WTC11 (cell line): ENCODE measurements around the gene SMYD4. TPM values are rescaled to one million over a fixed set of nuclear protein-coding genes. Genes with fewer than 3 reads are reported as not detected.

Experiments
- ATAC-seq: fragments of 200-7000 bp; cut with Tn5 transposase; 2 replicates; pipeline ENCODE4 v1.10.0; 2021; ENCODE audit warnings: mild to moderate bottlenecking, moderate library complexity
- CTCF ChIA-PET: fragments of 300-600 bp; sonication (Branson Sonifier 250); formaldehyde crosslinking; loops from one replicate; lab custom pipeline; 2021; ENCODE audit warnings: antibody characterized with exemption; lab: Charles Lee
- POLR2A ChIA-PET: fragments of 350-600 bp; sonication (Branson Sonifier 250); formaldehyde crosslinking; loops from one replicate; lab custom pipeline; 2021; ENCODE audit warnings: antibody characterized with exemption; lab: Charles Lee
- DNase-seq: peaks from one replicate; pipeline ENCODE4 v3.0.0; 2021; ENCODE audit warnings: low spot score
- H3K27ac Mint-ChIP-seq: 2 replicates; pipeline ENCODE4 v1.8.0; 2021; ENCODE audit warnings: mixed read lengths
- H3K27me3 Mint-ChIP-seq: 2 replicates; pipeline ENCODE4 v1.8.0; 2021; ENCODE audit warnings: low read depth, mild to moderate bottlenecking, moderate library complexity, mixed read lengths
- H3K36me3 Mint-ChIP-seq: 2 replicates; pipeline ENCODE4 v1.8.0; 2021; ENCODE audit warnings: mixed read lengths
- H3K4me1 Mint-ChIP-seq: 2 replicates; pipeline ENCODE4 v1.8.0; 2022; ENCODE audit warnings: mixed read lengths
- H3K4me3 Mint-ChIP-seq: 2 replicates; pipeline ENCODE4 v1.8.0; 2021; ENCODE audit warnings: mild to moderate bottlenecking, moderate library complexity, mixed read lengths
- H3K9me3 Mint-ChIP-seq: 2 replicates; pipeline ENCODE4 v1.8.0; 2021; ENCODE audit warnings: mixed read lengths
- AR ChIP-seq: fragments of 250-450 bp; sonication (Bioruptor Pico); IDR thresholded peaks from 2 replicates; pipeline ENCODE4 v1.9.0; 2021; ENCODE audit warnings: mild to moderate bottlenecking
- ATF6 ChIP-seq: sonication (generic); formaldehyde crosslinking; IDR thresholded peaks from 2 replicates; pipeline ENCODE4 v1.8.1; 2023; ENCODE audit warnings: mild to moderate bottlenecking, missing genetic modification reagents
- ETV6 ChIP-seq: sonication (generic); formaldehyde crosslinking; IDR thresholded peaks from 2 replicates; pipeline ENCODE4 v1.8.1; 2022; ENCODE audit warnings: mild to moderate bottlenecking, missing genetic modification reagents
- FOXP1 ChIP-seq: sonication (generic); formaldehyde crosslinking; IDR thresholded peaks from 2 replicates; pipeline ENCODE4 v1.8.0; 2022; ENCODE audit warnings: missing genetic modification reagents, mild to moderate bottlenecking, moderate library complexity, borderline replicate concordance
- JAZF1 ChIP-seq: fragments of 250-450 bp; sonication (Bioruptor Pico); IDR thresholded peaks from 2 replicates; pipeline ENCODE4 v1.9.0; 2021; ENCODE audit warnings: moderate library complexity, mild to moderate bottlenecking, inconsistent platforms
- NFE2L1 ChIP-seq: sonication (generic); formaldehyde crosslinking; IDR thresholded peaks from 2 replicates; pipeline ENCODE4 v1.8.1; 2023; ENCODE audit warnings: missing genetic modification reagents
- NFYB ChIP-seq: sonication (generic); formaldehyde crosslinking; conservative IDR thresholded peaks from 2 replicates; pipeline ENCODE4 v1.8.0; 2022; ENCODE audit warnings: low read depth, missing genetic modification reagents
- NR3C1 ChIP-seq: sonication (generic); formaldehyde crosslinking; conservative IDR thresholded peaks from 2 replicates; pipeline ENCODE4 v1.8.1; 2023; ENCODE audit warnings: low read depth, mild to moderate bottlenecking, missing genetic modification reagents
- TCF7 ChIP-seq: sonication (generic); formaldehyde crosslinking; IDR thresholded peaks from 2 replicates; pipeline ENCODE4 v1.8.0; 2022; ENCODE audit warnings: mild to moderate bottlenecking, low read depth, missing genetic modification reagents, moderate library complexity
- ZMAT4 ChIP-seq: fragments of 250-450 bp; sonication (Bioruptor Pico); IDR thresholded peaks from 2 replicates; pipeline ENCODE4 v1.9.0; 2021; ENCODE audit warnings: mild to moderate bottlenecking
- ZNF138 ChIP-seq: sonication (generic); formaldehyde crosslinking; conservative IDR thresholded peaks from 2 replicates; pipeline ENCODE4 v1.8.1; 2022; ENCODE audit warnings: mild to moderate bottlenecking, moderate library complexity, missing genetic modification reagents
- ZNF396 ChIP-seq: fragments of 250-450 bp; sonication (Bioruptor Pico); IDR thresholded peaks from 2 replicates; pipeline ENCODE4 v1.8.0; 2021; ENCODE audit warnings: mild to moderate bottlenecking, moderate library complexity, borderline replicate concordance
- ZNF423 ChIP-seq: fragments of 250-450 bp; sonication (Bioruptor Pico); IDR thresholded peaks from 2 replicates; pipeline ENCODE4 v2.1.2; 2022; ENCODE audit warnings: mild to moderate bottlenecking, moderate library complexity
- ZNF512 ChIP-seq: sonication (generic); formaldehyde crosslinking; IDR thresholded peaks from 2 replicates; pipeline ENCODE4 v1.8.1; 2022; ENCODE audit warnings: missing genetic modification reagents, borderline replicate concordance
- ZNF671 ChIP-seq: fragments of 250-450 bp; sonication (Bioruptor Pico); IDR thresholded peaks from 2 replicates; pipeline ENCODE4 v1.8.0; 2021; ENCODE audit warnings: mild to moderate bottlenecking
- total RNA-seq: library from RNA; stranded (reverse); gene quantifications from 3 replicates; pipeline ENCODE4 v1.2.3, GENCODE V29; 2021
- TF ChIP-seq, protein P1 (sequence below): fragments of 250-450 bp; sonication (Bioruptor Pico); IDR thresholded peaks from 2 replicates; pipeline ENCODE4 v1.9.0; 2021; ENCODE audit warnings: moderate library complexity, mild to moderate bottlenecking, inconsistent platforms, borderline replicate concordance
- TF ChIP-seq, protein P2 (sequence below): sonication (generic); formaldehyde crosslinking; IDR thresholded peaks from 2 replicates; pipeline ENCODE4 v1.8.1; 2023; ENCODE audit warnings: mild to moderate bottlenecking, missing genetic modification reagents, moderate library complexity
- TF ChIP-seq, protein P3 (sequence below): sonication (generic); formaldehyde crosslinking; IDR thresholded peaks from 2 replicates; pipeline ENCODE4 v1.8.0; 2023; ENCODE audit warnings: missing genetic modification reagents
- TF ChIP-seq, protein P4 (sequence below): sonication (generic); formaldehyde crosslinking; IDR thresholded peaks from 2 replicates; pipeline ENCODE4 v1.8.0; 2022; ENCODE audit warnings: mild to moderate bottlenecking, missing genetic modification reagents

Gene SMYD4
- total RNA-seq, 1 experiment from 2014 or later = 24.1 TPM

- DNase-seq = no peak
Measured at GRCh38 chr17:1765576-1765975, 64.1 kb downstream of the SMYD4 start.

More at GRCh38 chr17:1765576-1765975, 64.1 kb downstream of the SMYD4 start:
- H3K27ac Mint-ChIP-seq = no peak overlapping the region
- TF ChIP-seq, protein P1, sequence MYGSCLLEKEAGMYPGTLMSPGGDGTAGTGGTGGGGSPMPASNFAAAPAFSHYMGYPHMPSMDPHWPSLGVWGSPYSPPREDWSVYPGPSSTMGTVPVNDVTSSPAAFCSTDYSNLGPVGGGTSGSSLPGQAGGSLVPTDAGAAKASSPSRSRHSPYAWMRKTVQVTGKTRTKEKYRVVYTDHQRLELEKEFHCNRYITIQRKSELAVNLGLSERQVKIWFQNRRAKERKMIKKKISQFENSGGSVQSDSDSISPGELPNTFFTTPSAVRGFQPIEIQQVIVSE (CRISPR knock-in tag) = no peak
- TF ChIP-seq ATF6 (CRISPR knock-in tag) = no peak
- TF ChIP-seq ZNF512 (CRISPR knock-in tag) = no peak
- TF ChIP-seq NR3C1 (CRISPR knock-in tag) = no peak
- TF ChIP-seq NFE2L1 (CRISPR knock-in tag) = no peak
- TF ChIP-seq, protein P2, sequence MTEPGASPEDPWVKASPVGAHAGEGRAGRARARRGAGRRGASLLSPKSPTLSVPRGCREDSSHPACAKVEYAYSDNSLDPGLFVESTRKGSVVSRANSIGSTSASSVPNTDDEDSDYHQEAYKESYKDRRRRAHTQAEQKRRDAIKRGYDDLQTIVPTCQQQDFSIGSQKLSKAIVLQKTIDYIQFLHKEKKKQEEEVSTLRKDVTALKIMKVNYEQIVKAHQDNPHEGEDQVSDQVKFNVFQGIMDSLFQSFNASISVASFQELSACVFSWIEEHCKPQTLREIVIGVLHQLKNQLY (CRISPR knock-in tag) = no peak
- TF ChIP-seq, protein P3, sequence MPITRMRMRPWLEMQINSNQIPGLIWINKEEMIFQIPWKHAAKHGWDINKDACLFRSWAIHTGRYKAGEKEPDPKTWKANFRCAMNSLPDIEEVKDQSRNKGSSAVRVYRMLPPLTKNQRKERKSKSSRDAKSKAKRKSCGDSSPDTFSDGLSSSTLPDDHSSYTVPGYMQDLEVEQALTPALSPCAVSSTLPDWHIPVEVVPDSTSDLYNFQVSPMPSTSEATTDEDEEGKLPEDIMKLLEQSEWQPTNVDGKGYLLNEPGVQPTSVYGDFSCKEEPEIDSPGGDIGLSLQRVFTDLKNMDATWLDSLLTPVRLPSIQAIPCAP (CRISPR knock-in tag) = no peak
- TF ChIP-seq TCF7 (CRISPR knock-in tag) = no peak
- no peak for TF ChIP-seq AR (CRISPR knock-in tag)
- TF ChIP-seq FOXP1 = no peak
- TF ChIP-seq NFYB (CRISPR knock-in tag) = no peak
- TF ChIP-seq ZNF423 = no peak
- TF ChIP-seq ZMAT4 (CRISPR knock-in tag) = no peak
- no peak for TF ChIP-seq ETV6 (CRISPR knock-in tag)
- no peak for TF ChIP-seq ZNF396 (CRISPR knock-in tag)
- TF ChIP-seq, protein P4, sequence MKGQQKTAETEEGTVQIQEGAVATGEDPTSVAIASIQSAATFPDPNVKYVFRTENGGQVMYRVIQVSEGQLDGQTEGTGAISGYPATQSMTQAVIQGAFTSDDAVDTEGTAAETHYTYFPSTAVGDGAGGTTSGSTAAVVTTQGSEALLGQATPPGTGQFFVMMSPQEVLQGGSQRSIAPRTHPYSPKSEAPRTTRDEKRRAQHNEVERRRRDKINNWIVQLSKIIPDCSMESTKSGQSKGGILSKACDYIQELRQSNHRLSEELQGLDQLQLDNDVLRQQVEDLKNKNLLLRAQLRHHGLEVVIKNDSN (CRISPR knock-in tag) = no peak
- TF ChIP-seq JAZF1 (CRISPR knock-in tag) = no peak
- no peak for TF ChIP-seq ZNF671
- no peak for TF ChIP-seq ZNF138
- TF ChIP-seq, all 79 proteins: peak for 0
- H3K9me3 Mint-ChIP-seq = no peaks in the 10 kb centered on the region
- H3K27me3 Mint-ChIP-seq = no peaks in the 10 kb centered on the region
- no peak for ATAC-seq
- CTCF ChIA-PET = interaction anchor here (0.6 to 2.3 kb wide), 7 partner anchors 9 to 521 kb away, joined by 3 to 11 read pairs (median 5); no protein-coding TSS in a partner anchor
- no peaks in the 10 kb centered on the region; the same call in 1 of the 2 replicates for H3K36me3 Mint-ChIP-seq
- no peak overlapping the region for H3K4me3 Mint-ChIP-seq
- peaks cover 33% of the 10 kb centered on the region for H3K4me1 Mint-ChIP-seq
- POLR2A ChIA-PET = interaction anchor here (1.0 kb wide), 2 partner anchors 13 to 48 kb away, joined by 3 to 5 read pairs; no protein-coding TSS in a partner anchor
